Activated naive CD4-positive, alpha-beta T cell treated with anti-CD3 and anti-CD28 coated beads for 36 hours (primary cell): ENCODE results near the gene PCDHGA9. TPM values are rescaled to one million over a fixed set of nuclear protein-coding genes. Genes with fewer than 3 reads are reported as not detected.
"Not testable (repeated sequence)": the region's sequence is repeated elsewhere in the genome, so short reads cannot be mapped to it uniquely, and the experiment has no call there.

Source experiments
- CTCF ChIA-PET: fragments of 350-600 bp; sonication (Branson Sonifier 250); formaldehyde crosslinking; loops from one replicate; lab custom pipeline; 2021; ENCODE audit warnings: antibody characterized with exemption; lab: Charles Lee
- DNase-seq: peaks from one replicate; pipeline ENCODE4 v3.0.0-alpha.2; 2020
- H3K27ac Mint-ChIP-seq: one replicate; pipeline ENCODE4 v1.8.0; 2021; ENCODE audit warnings: mild to moderate bottlenecking, mixed read lengths
- H3K27me3 Mint-ChIP-seq: one replicate; pipeline ENCODE4 v1.8.0; 2021; ENCODE audit warnings: low read depth, mixed read lengths
- H3K36me3 Mint-ChIP-seq: one replicate; pipeline ENCODE4 v1.8.0; 2021; ENCODE audit warnings: low read depth, mixed read lengths
- H3K4me1 Mint-ChIP-seq: one replicate; pipeline ENCODE4 v1.8.0; 2021; ENCODE audit warnings: low read depth, mixed read lengths
- H3K4me3 Mint-ChIP-seq: one replicate; pipeline ENCODE4 v1.8.0; 2021; ENCODE audit warnings: mild to moderate bottlenecking, moderate library complexity, mixed read lengths
- H3K9me3 Mint-ChIP-seq: one replicate; pipeline ENCODE4 v1.8.0; 2021; ENCODE audit warnings: mixed read lengths
- intact Hi-C: fragments of 100-400 bp; cut with micrococcal nuclease; formaldehyde crosslinking; loops from one replicate; pipeline ENCODE4 v1.15.1; 2023
- total RNA-seq, 2 experiments: library from RNA; stranded (reverse); gene quantifications; one replicate each; pipeline ENCODE4 v1.2.3, GENCODE V29; 2021

PCDHGA9 gene
- total RNA-seq, 2 experiments from 2014 or later = 0.07 TPM; not detected in 1

DNA sequence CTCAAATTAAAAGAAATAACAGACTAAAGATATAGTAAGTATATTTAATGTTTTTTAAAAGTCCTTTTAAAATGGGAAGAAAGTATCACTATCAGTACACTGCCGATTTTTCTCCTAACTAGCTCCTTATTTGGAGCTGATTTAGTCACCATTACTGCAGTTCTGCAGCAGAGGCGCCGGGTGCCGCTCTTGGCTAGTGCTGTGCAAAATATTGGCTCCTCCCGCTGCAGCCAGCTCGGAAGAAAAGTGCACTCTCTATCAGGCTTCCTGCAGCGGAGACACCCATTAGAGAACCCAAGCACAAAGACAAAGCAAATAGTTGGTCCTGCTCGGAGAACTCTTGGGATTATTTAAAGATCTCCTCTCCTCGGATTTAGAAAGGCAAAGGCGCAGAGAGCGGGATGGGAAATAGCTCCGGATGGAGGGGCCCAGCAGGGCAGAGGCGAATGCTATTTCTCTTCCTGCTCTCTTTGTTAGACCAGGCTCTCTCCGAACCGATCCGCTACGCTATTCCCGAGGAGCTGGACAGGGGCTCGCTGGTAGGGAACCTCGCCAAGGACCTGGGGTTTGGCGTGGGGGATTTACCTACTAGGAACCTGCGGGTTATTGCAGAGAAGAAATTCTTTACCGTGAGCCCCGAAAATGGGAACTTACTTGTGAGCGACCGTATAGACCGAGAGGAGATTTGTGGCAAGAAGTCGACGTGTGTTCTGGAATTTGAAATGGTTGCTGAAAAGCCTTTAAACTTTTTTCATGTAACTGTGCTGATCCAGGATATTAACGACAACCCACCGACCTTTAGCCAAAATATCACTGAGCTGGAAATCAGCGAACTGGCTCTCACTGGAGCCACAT, 32.4 kb upstream of the PCDHGA9 start, which contains the start of gene PCDHGB3:
PCDHGB3 (plus strand) TSS at position 249 of the 855 bp plus-strand sequence; CDS start at position 402, 153 bp downstream.
- H3K4me1 Mint-ChIP-seq = peaks cover 4% of the 10 kb centered on the region
- intact Hi-C loops = loop anchor here (1.0 to 10.0 kb wide), 4 partner anchors 37 to 194 kb away; partner anchors contain the start of genes PCDHB13, PCDHGA11 and PCDHGB6

GRCh38 chr5:141371572-141372475, 30.8 kb upstream of the PCDHGA9 start:
- Mint-ChIP-seq H3K27me3 (peaks cover 66% of the 10 kb centered on the region), H3K36me3 (peaks cover 9% of the 10 kb centered on the region), H3K9me3 (peaks cover 24% of the 10 kb centered on the region), H3K4me3 (no peak overlapping the region), H3K4me1 (peaks cover 4% of the 10 kb centered on the region), H3K27ac (no peak overlapping the region)
- DNase-seq = no peak
- intact Hi-C loops = loop anchor here (5.0 to 10.0 kb wide), 3 partner anchors 35 to 157 kb away; partner anchors contain the start of genes PCDHB13, PCDHGA11 and PCDHGB6
- CTCF ChIA-PET = interaction anchor here (0.6 to 1.2 kb wide), 5 partner anchors 9 to 150 kb away, joined by 3 to 4 read pairs (median 3); partner anchors contain the start of gene PCDHGA4

More for the DNA sequence above, 32.4 kb upstream of the PCDHGA9 start, which contains the start of gene PCDHGB3:
- H3K27me3 Mint-ChIP-seq = peaks cover 68% of the 10 kb centered on the region
- H3K36me3 Mint-ChIP-seq = peaks cover 7% of the 10 kb centered on the region
- CTCF ChIA-PET = interaction anchor here (0.6 to 2.0 kb wide), 21 partner anchors 11 to 196 kb away, joined by 3 to 8 read pairs (median 3); partner anchors contain the start of genes PCDHGA11, PCDHGA12, PCDHGA2 and PCDHGB1
- H3K9me3 Mint-ChIP-seq = peaks cover 25% of the 10 kb centered on the region
- H3K27ac Mint-ChIP-seq = no peak within 1 kb of the TSS
- peak; percentile 47 for DNase-seq
- H3K4me3 Mint-ChIP-seq = peak within 1 kb of the TSS; percentile 69

- H3K4me3 Mint-ChIP-seq = peak within 1 kb of the TSS; percentile 51
Observed at GRCh38 chr5:141373673-141374317, 28.8 kb upstream of the PCDHGA9 start, which contains the start of gene PCDHGA6. TSS of gene PCDHGA6 (plus strand) at chr5:141373891. CDS start at chr5:141374084, 193 bp downstream.

GRCh38 chr5:141374627-141375026, 28.0 kb upstream of the PCDHGA9 start:
- Mint-ChIP-seq H3K27ac (no peak overlapping the region), H3K9me3 (peaks cover 29% of the 10 kb centered on the region), H3K4me3 (no peak overlapping the region), H3K4me1 (peaks cover 4% of the 10 kb centered on the region), H3K36me3 (peaks cover 11% of the 10 kb centered on the region), H3K27me3 (peaks cover 57% of the 10 kb centered on the region)
- DNase-seq = no peak
- CTCF ChIA-PET = interaction anchor here (1.0 to 1.2 kb wide), 2 partner anchors 11 to 46 kb away, joined by 3 to 4 read pairs; partner anchors contain the start of genes PCDHGA11 and PCDHGA5
- intact Hi-C loops = loop anchor here (5.0 to 10.0 kb wide), 3 partner anchors 33 to 160 kb away; partner anchors contain the start of genes PCDHB13, PCDHGA11 and PCDHGB6

More at GRCh38 chr5:141373673-141374317, 28.8 kb upstream of the PCDHGA9 start, which contains the start of gene PCDHGA6:
- peaks cover 57% of the 10 kb centered on the region for H3K27me3 Mint-ChIP-seq
- peaks cover 28% of the 10 kb centered on the region for H3K9me3 Mint-ChIP-seq
- CTCF ChIA-PET = interaction anchor here (1.0 to 1.2 kb wide), 2 partner anchors 10 to 47 kb away, joined by 3 to 4 read pairs; partner anchors contain the start of genes PCDHGA11 and PCDHGA5
- DNase-seq = no peak
- H3K36me3 Mint-ChIP-seq = peaks cover 11% of the 10 kb centered on the region
- no peak within 1 kb of the TSS for H3K27ac Mint-ChIP-seq
- peaks cover 4% of the 10 kb centered on the region for H3K4me1 Mint-ChIP-seq
- intact Hi-C loops = loop anchor here (5.0 to 10.0 kb wide), 3 partner anchors 34 to 159 kb away; partner anchors contain the start of genes PCDHB13, PCDHGA11 and PCDHGB6

DNA sequence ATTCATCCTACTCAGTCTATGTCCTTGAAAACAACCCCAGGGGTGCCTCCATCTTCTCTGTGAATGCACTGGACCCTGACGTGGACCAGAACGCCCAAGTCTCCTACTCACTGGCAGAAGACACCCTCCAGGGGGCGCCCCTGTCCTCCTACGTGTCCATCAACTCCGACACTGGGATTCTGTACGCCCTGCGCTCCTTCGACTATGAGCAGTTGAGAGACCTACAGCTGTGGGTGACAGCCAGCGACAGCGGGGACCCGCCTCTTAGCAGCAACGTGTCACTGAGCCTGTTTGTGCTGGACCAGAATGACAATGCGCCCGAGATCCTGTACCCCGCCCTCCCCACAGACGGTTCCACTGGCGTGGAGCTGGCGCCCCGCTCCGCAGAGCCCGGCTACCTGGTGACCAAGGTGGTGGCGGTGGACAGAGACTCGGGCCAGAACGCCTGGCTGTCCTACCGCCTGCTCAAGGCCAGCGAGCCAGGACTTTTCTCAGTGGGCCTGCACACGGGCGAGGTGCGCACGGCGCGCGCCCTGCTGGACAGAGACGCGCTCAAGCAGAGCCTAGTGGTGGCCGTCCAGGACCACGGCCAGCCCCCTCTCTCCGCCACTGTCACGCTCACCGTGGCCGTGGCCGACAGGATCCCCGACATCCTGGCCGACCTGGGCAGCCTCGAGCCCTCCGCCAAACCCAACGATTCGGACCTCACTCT, 27.0 kb upstream of the PCDHGA9 start:
- peaks cover 29% of the 10 kb centered on the region for H3K9me3 Mint-ChIP-seq
- H3K36me3 Mint-ChIP-seq = peaks cover 11% of the 10 kb centered on the region
- peaks cover 51% of the 10 kb centered on the region for H3K27me3 Mint-ChIP-seq
- not testable (repeated sequence) for H3K4me1 Mint-ChIP-seq, H3K27ac Mint-ChIP-seq, DNase-seq, H3K4me3 Mint-ChIP-seq
- intact Hi-C loops = loop anchor here (10.0 kb wide), 1 partner anchor 161 kb away; the partner anchor contains the start of gene PCDHB13
- CTCF ChIA-PET = interaction anchor here (0.7 kb wide), 1 partner anchor 12 kb away, joined by 4 read pairs; the partner anchor contains the start of gene PCDHGB4

DNA sequence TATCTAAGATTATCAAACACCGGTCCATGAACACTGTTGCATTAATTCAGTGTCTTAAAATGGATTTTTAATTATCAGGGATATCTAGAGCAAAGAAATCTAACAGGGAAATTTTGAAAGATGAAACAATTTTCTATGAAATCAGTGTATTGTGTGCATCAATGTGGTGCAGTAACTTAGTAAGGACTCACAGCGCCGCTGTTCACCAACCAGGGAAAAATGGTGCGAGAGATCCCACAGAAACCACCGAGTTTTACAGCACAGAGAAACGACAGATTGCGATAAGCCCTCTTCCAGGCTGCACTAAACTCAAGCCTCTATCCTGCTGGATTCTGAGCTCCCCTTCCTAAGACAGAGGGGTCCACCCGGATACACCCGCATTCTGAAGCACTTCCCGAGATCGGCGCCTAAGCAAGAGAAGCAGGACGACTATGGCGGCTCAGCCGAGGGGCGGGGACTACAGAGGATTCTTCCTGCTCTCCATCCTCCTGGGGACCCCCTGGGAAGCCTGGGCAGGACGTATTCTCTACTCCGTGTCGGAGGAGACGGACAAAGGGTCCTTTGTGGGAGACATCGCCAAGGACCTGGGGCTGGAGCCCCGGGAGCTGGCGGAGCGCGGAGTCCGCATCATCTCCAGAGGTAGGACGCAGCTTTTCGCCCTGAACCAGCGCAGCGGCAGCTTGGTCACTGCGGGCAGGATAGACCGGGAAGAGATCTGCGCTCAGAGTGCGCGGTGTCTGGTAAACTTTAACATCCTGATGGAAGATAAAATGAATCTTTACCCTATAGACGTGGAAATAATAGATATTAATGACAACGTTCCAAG, 19.9 kb upstream of the PCDHGA9 start, which contains the start of gene PCDHGA7:
PCDHGA7 (plus strand) TSS at position 274 of the 826 bp plus-strand sequence; CDS start at position 432, 158 bp downstream.
- CTCF ChIA-PET = no interaction called here
- DNase-seq = no peak
- H3K9me3 Mint-ChIP-seq = peaks cover 15% of the 10 kb centered on the region
- no peaks in the 10 kb centered on the region for H3K4me1 Mint-ChIP-seq
- peak within 1 kb of the TSS; percentile 66 for H3K4me3 Mint-ChIP-seq
- peaks cover 66% of the 10 kb centered on the region for H3K27me3 Mint-ChIP-seq
- H3K27ac Mint-ChIP-seq = no peak within 1 kb of the TSS
- peaks cover 9% of the 10 kb centered on the region for H3K36me3 Mint-ChIP-seq
- intact Hi-C loops = no loop called here

GRCh38 chr5:141383345-141383744, 19.2 kb upstream of the PCDHGA9 start:
- Mint-ChIP-seq H3K4me3 (no peak overlapping the region), H3K36me3 (peaks cover 7% of the 10 kb centered on the region), H3K4me1 (no peaks in the 10 kb centered on the region), H3K27ac (no peak overlapping the region), H3K27me3 (peaks cover 69% of the 10 kb centered on the region), H3K9me3 (peaks cover 16% of the 10 kb centered on the region)
- CTCF ChIA-PET = no interaction called here
- no peak for DNase-seq
- intact Hi-C loops = no loop called here

DNA sequence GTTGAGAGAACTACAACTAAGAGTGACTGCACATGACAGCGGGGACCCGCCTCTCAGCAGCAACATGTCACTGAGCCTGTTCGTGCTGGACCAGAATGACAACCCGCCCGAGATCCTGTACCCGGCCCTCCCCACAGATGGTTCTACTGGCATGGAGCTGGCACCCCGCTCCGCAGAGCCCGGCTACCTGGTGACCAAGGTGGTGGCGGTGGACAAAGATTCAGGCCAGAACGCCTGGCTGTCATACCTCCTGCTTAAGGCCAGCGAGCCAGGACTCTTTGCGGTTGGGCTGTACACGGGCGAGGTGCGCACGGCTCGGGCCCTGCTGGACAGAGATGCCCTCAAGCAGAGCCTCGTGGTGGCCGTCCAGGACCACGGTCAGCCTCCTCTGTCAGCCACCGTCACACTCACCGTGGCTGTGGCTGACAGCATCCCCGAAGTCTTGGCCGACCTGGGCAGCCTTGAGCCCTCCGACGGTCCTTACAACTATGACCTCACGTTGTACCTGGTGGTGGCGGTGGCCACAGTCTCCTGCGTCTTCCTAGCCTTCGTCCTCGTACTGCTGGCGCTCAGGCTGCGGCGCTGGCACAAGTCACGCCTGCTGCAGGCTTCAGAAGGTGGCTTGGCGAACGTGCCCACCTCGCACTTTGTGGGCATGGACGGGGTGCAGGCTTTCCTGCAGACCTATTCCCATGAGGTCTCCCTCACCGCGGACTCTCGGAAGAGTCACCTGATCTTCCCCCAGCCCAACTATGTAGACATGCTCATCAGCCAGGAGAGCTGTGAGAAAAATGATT, 17.9 kb upstream of the PCDHGA9 start:
- H3K27ac Mint-ChIP-seq = no peak overlapping the region
- H3K27me3 Mint-ChIP-seq = peaks cover 73% of the 10 kb centered on the region
- no peak for DNase-seq
- peaks cover 21% of the 10 kb centered on the region for H3K9me3 Mint-ChIP-seq
- CTCF ChIA-PET = interaction anchor here (0.9 kb wide), 1 partner anchor 36 kb away, joined by 4 read pairs; the partner anchor contains the start of gene PCDHGA11
- peaks cover 10% of the 10 kb centered on the region for H3K36me3 Mint-ChIP-seq
- no peaks in the 10 kb centered on the region for H3K4me1 Mint-ChIP-seq
- no peak overlapping the region for H3K4me3 Mint-ChIP-seq
- intact Hi-C loops = no loop called here

DNA sequence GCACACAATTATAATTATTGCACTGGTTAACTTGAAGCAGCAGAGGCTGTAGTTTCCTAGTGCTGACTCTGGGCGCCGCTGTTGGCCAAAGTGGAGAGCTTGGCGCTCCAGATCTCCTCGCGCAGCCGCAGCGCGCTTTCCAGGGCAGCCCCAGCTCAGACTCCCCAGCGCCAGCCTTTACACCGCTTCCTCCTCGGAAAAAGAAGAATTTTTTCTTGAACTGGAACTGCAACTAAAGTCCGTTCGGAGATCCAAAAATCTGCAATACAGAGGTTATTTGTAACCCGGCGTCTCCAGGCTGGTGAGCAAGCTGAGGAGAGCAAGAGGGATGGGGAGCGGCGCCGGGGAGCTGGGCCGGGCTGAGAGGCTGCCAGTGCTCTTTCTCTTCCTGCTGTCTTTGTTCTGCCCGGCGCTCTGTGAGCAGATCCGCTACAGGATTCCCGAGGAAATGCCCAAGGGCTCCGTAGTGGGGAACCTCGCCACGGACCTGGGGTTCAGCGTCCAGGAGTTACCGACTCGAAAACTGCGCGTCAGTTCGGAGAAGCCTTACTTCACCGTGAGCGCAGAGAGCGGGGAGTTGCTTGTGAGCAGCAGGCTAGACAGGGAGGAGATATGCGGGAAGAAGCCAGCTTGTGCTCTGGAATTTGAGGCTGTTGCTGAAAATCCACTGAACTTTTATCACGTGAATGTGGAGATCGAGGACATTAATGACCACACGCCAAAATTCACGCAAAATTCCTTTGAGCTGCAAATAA, 14.8 kb upstream of the PCDHGA9 start, which contains the start of gene PCDHGB4:
PCDHGB4 (plus strand) TSS at position 142 of the 755 bp plus-strand sequence; CDS start at position 329, 187 bp downstream.
- H3K27ac Mint-ChIP-seq, intact Hi-C loops, H3K4me1 Mint-ChIP-seq: not testable (repeated sequence)
- peak; percentile 39 for DNase-seq
- Mint-ChIP-seq H3K9me3 (peaks cover 31% of the 10 kb centered on the region), H3K27me3 (peaks cover 75% of the 10 kb centered on the region), H3K36me3 (peaks cover 18% of the 10 kb centered on the region), H3K4me3 (peak within 1 kb of the TSS; percentile 54)
- CTCF ChIA-PET = interaction anchor here (0.6 to 2.4 kb wide), 7 partner anchors 10 to 91 kb away, joined by 3 to 8 read pairs (median 4); partner anchors contain the start of genes PCDHGA11, PCDHGB3 and PCDHGB5
